Measurements from ENCODE around the gene MCOLN1.

The MCOLN1 gene

DNA sequence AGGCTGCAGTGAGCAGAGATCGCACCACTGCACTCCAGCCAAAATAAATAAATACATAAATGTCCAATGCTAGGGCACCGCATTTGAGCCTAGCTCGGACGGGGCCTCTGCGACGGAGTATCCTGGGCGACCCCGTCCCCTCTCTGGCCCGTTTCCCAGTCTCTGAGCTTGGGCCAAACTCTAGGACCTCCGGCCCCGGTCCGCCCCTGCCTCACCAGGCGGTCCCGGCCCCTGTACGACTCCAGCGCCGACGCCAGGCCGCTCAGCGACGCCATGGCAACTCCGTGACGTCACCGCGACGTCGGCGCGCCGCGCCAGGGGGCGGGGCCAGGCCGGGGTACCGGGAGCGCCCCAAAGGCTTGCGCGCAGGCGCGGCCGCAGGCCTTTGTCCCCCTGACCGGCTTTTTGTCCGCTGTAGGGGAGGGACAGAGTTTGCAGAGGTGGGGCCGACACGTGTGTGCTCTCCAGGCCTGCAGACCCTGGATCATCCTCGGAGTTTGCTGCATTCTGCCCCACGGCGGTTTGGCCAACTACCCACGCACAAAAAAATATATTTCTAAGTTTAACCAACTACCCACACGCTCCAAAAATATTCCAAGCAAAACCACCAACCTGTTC is 33.6 kb upstream of the MCOLN1 start, which contains the start of gene PEX11G:
Gene PEX11G, minus strand, starts transcription at position 300 of the 618 bp plus-strand sequence. Its CDS starts 25 bp downstream, at position 275.
- DNase-seq (ENCODE audit: low spot score) = peak; percentile 99
- in situ Hi-C loops (cut with MboI; ENCODE audit: low pct_unique_long_range_greater_than_20kb, low sequenced_read_pairs, unreplicated experiment) = no loop called here
- TF ChIP-seq, protein P1, sequence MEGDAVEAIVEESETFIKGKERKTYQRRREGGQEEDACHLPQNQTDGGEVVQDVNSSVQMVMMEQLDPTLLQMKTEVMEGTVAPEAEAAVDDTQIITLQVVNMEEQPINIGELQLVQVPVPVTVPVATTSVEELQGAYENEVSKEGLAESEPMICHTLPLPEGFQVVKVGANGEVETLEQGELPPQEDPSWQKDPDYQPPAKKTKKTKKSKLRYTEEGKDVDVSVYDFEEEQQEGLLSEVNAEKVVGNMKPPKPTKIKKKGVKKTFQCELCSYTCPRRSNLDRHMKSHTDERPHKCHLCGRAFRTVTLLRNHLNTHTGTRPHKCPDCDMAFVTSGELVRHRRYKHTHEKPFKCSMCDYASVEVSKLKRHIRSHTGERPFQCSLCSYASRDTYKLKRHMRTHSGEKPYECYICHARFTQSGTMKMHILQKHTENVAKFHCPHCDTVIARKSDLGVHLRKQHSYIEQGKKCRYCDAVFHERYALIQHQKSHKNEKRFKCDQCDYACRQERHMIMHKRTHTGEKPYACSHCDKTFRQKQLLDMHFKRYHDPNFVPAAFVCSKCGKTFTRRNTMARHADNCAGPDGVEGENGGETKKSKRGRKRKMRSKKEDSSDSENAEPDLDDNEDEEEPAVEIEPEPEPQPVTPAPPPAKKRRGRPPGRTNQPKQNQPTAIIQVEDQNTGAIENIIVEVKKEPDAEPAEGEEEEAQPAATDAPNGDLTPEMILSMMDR (IDR thresholded peaks at IDR 0.05; ENCODE audit: extremely low read depth, insufficient read depth, missing control alignments) = peak; percentile 9

DNA sequence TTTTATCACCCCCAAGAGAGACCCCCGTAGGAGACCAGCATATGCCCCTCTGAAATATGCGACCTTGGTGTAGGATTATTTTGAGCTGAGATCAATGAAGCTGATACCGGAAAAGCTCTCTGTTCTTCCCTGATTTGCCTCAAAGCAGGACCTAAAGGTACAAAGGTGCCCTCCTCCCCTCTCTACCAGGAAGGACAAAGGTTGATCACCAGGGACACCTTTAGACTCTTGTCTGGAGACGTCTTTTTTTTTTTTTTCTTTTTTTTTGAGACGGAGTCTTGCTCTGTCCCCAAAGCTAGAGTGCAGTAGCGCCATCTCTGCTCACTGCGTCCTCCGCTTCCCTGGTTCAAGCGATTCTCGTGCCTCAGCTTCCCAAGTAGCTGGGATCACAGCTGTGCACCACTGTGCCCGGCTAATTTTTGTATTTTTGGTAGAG is 32.8 kb upstream of the MCOLN1 start:
- TF ChIP-seq, protein P1 (IDR thresholded peaks at IDR 0.05; ENCODE audit: extremely low read depth, insufficient read depth, missing control alignments) = no peak
- in situ Hi-C loops (cut with MboI; ENCODE audit: low pct_unique_long_range_greater_than_20kb, low sequenced_read_pairs, unreplicated experiment) = no loop called here
- DNase-seq (ENCODE audit: low spot score) = no peak

DNA sequence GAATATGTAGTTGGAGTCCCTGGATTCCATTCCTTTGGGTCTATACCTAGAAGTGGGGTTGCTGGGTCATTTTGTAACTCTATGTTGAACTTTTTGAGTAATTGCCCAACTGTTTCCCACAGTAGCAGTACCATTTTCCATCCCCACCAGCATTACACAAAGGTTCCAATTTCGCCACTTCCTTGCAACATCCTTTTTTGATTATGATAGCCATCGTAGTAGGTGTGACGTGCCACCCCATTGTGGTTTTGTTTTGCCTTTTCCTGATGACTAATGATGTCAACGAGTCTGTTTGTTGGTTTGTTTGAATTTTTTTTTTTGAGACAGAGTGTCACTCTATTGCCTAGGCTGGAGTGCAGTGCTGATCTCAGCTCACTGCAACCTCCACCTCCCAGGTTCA is 30.3 kb upstream of the MCOLN1 start:
- TF ChIP-seq, protein P1 (IDR thresholded peaks at IDR 0.05; ENCODE audit: extremely low read depth, insufficient read depth, missing control alignments) = no peak
- DNase-seq (ENCODE audit: low spot score) = no peak

DNA sequence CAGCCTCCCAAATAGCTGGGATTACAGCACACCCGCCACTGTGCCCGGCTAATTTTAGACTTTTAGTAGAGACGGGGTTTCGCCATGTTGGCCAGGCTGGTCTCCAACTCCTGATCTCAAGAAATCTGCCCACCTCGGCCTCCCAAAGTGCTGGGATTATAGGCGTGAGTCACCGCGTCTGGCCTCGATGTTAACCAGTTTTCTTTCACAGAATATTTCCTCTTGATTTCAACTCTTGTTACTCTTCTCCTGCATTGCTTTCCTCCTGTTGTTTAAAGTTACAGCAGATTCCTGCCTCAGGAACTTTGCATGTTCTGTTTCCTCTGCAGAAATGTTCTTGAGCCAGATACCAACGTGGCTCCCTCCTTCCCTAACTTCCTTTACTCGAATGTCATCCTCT is 29.9 kb upstream of the MCOLN1 start:
- no peak for DNase-seq (ENCODE audit: low spot score)
- in situ Hi-C loops (cut with MboI; ENCODE audit: low pct_unique_long_range_greater_than_20kb, low sequenced_read_pairs, unreplicated experiment) = no loop called here
- TF ChIP-seq, protein P1 (IDR thresholded peaks at IDR 0.05; ENCODE audit: extremely low read depth, insufficient read depth, missing control alignments) = no peak

More for the DNA sequence above, 30.3 kb upstream of the MCOLN1 start:
- in situ Hi-C loops (cut with MboI; ENCODE audit: low pct_unique_long_range_greater_than_20kb, low sequenced_read_pairs, unreplicated experiment) = no loop called here

GRCh38 chr19:7494416-7495098 is 27.9 kb upstream of the MCOLN1 start:
- TF ChIP-seq, protein P1 (IDR thresholded peaks at IDR 0.05; ENCODE audit: extremely low read depth, insufficient read depth, missing control alignments) = no peak
- no peak for DNase-seq (ENCODE audit: low spot score)
- in situ Hi-C loops (cut with MboI; ENCODE audit: low pct_unique_long_range_greater_than_20kb, low sequenced_read_pairs, unreplicated experiment) = no loop called here

GRCh38 chr19:7497292-7497691 is 25.1 kb upstream of the MCOLN1 start:
- TF ChIP-seq, protein P1 (IDR thresholded peaks at IDR 0.05; ENCODE audit: extremely low read depth, insufficient read depth, missing control alignments) = peak; percentile 33
- in situ Hi-C loops (cut with MboI; ENCODE audit: low pct_unique_long_range_greater_than_20kb, low sequenced_read_pairs, unreplicated experiment) = no loop called here
- peak; percentile 41 for DNase-seq (ENCODE audit: low spot score)
